Stimulated activated CD4-positive, alpha-beta T cell treated with anti-CD3 and anti-CD28 coated beads, Interleukin-1b, Interleukin-23, amount 100 ng/mL, for 48 hours (primary cell): Measurements from ENCODE around the gene NOS1AP.

ENCODE experiments used
- DNase-seq: peaks from one replicate; pipeline ENCODE4 v3.0.0-alpha.2; 2020

The NOS1AP gene

DNA sequence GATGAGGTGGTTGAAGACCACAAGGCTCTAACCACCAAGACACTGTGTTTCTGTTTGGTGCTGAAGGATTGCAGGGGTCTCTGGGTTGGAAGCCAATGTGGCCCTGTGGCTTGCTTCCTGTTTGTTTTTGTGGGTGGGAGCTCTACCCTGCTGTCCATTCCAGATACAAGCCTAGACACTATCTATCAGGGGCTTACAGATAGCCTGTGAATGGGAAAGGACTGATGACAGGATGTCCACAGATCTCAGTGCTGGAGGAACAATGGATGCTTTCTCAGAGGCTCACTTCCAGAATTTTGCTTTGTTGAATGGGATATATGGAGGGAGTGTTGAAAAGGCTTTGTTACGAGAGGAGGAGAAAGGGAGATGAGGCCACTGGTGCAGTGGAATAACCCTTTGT lies 69.7 kb downstream of the NOS1AP start:
- no peak for DNase-seq

DNA sequence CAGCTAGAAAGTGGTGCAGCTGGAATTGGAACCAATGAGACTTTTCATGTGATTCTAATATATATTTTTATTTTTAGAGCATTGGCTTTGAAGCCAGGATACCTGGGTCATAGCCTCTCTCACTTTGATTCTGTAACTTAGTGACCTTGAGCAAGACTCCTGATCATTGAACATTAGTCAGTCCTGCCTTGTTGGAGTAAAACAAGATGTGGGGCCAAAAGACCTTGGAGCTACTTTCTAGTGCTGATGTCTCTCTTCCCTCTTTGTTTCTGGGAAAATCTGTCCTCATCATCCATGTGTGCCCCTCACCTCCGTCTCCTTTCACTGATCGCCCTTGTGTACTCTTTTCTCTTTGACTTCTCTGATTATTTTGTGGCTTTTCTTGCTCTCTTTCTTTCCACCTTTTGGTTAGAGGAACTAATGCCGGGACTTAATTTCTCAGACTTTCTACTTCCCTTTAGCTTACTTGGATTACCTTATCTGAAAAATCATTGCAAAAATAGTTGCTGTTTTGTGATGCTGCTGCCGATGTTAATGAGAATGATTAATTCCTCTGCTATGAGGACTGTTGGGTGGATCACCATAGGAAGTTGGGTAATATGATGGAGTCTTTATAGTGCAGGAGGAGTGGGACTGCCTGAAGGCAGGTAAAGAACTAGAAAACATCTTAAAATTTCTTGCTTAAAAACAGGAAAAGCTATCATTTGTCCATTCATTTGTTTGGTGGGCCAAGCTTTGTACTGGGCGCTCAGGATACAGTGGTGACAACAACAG lies 72.0 kb downstream of the NOS1AP start:
- no peak for DNase-seq

DNA sequence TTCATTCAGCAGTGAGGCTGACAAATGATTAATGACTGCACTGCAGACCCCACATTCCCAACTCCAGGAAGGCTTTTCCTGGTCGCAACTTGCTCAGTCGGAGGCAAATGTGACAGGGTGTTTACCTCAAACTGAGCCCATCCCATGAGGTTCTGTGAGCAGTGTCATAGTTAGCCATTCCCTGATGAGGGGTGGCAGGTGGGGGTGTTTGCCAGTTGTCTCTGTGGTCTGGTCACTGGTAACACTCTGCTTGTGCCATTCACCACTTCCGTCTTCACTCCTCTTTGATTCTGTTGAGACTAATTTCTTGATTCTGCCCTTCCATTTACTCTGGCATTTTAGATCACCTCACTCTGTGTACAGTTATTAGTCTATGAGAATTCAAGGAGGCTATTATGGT lies 73.5 kb downstream of the NOS1AP start:
- no peak for DNase-seq

DNA sequence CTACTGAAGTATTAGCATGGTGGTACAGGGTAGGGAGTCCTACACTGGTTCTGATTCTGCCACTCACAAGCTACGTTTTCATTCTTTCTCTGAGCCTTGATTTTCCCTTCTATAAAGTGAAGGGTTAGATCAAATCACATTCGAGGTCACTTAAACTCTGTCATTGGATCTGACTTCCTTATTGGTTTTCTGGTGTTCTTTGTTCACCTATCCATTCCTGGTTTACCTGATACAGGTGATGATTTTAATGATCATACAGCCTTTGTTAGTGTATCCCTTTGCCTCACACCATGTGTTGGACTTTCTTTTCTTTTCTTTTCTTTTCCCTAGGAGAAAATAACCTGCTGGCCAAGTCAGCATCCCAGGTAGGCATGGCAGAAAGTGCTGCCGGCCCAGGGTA lies 74.8 kb downstream of the NOS1AP start:
- DNase-seq = no peak

DNA sequence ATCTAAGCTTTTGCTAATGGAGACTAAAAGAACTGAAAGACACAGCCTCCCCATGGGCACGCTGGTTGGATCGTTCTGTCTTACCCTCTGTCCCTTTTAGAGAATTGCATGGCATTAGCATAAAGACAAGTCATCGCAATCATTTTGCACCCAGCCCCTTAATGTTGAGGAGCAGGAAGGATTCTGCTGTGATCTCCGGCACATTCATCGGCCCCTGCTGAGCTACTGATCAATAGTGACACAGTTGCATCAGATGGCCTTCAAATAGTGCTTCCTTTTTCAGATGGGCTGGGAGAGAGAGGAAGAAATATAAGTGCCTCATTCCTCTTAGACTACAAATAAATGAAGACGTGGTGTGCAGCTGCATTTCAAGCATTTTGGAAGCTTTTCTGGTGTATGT lies 75.4 kb downstream of the NOS1AP start:
- no peak for DNase-seq

DNA sequence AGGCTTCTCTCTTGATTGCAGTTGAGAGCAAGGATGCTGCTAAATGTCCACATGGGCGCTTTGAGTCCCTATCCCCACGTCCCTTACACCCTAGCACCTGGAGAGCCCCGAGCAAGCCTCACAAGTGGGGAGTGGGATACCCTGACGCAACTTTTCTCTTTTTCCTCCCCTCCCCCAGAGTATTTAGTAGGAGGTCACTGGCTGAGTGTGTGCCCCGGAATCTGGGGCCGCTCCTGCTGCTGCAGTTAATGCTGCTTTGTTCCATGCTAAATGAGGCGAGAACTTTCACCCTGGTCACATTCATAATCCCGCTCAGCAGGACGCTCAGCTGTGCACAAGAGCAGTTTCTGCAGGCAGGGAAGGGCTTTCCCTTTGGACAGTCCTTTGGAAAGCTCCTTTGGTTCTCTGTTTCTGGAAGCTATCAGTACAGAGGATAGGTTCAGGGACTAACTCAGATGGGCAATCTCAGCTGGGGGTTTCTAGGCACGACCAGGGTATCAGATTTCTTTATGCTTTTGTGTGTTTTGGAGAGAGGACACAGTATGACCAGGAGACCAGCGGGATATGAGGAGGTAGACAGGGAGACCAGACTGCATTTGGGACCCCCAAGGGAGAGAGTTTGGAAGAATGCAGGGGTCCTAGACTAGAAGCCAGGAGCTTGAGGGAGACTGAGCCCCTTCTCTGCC lies 75.9 kb downstream of the NOS1AP start:
- DNase-seq = no peak

DNA sequence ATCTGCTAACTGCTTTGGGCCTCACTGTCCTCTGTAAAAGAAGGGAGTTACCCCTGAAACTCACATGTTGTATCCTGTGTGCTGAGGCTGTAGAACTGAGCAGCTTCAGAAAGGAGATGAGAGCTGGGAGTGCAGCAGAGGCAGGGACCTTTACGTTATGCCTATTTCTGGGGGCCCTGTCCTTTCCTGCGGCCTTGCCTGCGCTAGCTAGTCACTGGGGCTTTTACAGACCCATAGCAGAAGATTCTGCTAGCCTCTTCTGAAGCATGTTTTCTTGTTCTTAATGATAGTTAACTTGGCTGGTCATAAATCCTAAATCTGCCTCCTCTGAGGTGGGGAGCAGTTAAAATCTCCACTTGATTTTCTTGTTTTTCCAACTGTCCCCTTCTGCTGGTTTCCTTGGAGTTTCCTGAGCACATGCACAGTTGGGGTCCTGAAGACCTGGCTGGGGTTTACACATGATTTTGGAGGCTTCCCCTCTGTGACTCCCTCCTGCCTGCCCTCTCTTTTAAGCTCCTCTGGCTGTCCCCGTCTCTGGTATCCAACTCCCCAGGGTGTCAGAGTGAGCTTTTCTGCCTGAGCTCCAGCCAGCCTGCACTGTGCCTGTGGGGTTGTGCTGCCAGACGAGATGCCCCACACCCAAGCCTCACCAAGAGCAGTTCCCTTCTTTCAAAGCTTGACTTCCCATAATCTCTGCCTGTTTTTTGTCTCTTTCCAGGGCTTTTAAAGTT lies 76.6 kb downstream of the NOS1AP start:
- no peak for DNase-seq

DNA sequence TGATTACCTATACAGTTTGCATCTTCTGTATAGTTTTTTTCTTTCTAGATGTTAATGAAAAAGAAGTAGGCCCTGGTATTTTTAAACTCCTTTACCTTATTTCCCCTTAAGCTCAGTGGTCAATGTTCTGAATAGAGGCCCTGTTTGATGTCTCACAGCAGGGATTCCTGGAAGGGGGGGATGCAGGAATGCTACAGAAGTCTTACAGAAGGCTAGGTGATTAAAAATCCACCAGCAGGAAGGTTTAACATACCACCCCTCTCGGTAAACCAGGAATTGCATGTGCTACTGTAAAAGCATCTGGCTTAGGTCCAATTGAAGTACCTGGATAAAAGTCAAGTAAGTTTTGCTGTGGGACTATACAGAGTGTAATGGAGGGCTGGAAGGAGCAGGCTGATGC lies 78.3 kb downstream of the NOS1AP start:
- DNase-seq = no peak

DNA sequence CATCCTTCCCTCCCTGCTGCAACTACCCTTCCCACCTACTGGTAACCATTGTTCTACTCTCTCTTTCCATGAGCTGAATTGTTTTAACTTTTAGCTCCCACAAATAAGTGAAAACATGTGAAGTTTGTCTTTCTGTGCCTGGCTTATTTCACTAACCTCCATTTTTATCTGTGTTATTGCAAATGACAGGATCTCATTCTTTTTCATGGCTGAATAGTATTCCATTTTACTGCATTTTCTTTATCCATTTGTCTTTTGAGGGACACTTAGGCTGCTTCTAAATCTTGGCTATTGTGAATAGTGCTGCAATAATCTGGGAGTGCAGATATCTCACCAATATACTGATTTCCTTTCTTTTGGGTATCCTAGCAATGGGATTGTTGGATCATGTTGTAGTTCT lies 80.6 kb downstream of the NOS1AP start:
- no peak for DNase-seq

DNA sequence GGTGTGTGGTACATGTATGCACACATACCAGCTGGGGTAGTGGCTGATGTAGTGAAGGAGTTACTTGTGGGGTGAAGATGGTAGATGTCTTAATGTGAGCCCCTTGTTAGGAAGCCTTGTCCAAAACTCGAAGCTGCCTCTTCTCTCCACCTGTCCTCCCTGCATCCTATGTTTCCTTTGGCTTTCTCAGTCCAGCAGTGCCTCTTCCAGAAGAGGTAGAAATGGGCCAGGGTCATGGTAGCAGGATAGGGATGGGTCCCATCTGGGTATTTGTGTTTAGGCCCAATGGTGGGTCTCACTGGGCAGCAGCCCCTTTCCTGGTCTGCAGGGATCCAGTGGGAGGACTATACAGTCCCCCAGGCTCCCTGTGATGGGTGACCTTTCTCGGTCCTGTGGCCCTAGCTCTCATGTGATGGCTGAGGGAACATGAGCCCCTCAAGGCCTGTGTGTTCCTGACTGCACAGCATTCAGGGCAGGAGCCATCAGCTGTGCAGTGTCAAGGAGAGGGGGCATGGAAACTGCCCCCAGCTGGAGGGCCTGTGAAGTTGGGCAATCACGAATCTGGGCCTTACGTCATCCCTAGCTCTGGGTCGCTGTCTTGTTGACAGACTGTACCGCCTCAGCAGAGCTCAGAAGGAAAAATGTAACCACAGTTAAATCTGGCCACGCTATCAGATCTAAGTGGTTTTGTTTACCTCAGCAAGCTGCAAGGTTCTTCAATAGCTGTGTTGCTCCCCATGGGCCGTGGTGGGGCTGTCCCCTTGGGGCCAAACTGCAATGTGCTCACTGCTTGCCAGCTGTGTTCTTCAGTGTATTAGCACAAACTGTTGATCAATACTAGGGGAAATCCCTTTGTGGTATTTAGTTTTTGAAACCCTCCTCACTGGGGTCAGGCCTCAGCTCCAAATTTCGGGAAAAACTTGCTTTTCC lies 82.7 kb downstream of the NOS1AP start:
- no peak for DNase-seq

DNA sequence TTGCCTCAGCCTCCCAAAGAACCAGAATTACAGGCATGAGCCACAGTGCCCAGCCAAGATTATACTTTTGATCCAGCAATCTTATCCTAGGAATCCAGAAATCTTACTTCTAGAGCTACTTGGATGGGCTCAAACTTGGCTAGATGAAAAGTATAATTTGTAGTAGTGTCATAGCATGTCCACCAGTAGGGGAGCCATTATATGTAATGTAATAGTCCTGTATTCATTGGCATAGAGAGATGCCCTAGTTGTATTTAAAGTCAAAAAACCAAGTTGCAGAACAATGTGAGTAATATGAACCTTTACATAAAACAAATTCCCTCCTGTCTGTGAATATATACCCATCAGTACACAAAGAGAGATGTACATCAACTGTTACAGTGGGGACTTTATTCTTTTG lies 83.9 kb downstream of the NOS1AP start:
- DNase-seq = no peak

DNA sequence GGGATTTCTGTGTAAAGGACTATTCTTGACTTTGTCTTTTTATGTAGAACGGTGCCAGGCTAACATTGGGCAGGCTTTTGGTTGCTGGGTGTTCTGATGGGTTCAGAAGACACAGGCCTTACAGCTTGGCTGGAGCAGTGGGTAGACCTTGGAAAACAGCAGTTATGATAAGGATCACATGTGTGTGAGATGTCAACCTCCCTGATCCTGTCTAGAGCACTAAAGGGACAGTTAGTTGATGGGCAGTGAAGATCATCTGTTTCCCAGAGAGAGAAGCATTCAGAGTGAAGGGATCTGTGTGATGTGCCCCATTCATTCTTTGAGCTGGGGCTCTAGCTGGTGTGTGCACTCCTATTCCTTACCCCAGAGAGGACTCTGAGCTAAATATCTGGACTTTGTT lies 88.0 kb downstream of the NOS1AP start:
- no peak for DNase-seq

DNA sequence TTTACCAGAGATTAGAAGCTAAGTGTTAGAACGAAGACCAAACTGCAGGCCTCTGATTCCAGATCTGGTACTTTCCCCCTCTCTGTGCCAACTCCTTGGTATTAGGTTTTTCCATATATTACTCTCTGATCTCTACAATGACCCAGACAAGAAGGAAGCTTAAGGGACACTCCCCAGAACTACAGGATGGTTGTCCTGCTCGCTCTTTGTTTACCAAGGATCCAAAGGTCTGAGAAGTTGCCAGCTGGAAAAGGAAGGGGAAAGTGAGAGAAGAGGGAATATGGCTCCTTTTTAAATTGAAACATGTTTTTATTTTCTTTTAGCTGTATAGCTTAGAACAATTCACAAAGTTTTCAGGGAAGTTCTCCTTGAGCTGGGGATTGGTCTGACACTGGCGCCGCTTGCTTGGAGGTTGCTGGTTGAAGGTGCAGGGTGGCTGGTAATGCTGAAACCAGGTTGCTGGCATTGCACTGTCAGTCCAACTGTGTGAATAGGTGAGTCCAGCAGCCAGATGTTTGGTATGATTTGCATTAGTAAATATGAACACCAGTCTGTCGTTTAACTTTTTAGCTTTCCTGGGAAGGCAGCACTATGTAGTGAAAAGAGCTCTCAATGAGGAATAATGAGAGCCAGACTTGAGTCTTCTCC lies 89.3 kb downstream of the NOS1AP start:
- DNase-seq = no peak

DNA sequence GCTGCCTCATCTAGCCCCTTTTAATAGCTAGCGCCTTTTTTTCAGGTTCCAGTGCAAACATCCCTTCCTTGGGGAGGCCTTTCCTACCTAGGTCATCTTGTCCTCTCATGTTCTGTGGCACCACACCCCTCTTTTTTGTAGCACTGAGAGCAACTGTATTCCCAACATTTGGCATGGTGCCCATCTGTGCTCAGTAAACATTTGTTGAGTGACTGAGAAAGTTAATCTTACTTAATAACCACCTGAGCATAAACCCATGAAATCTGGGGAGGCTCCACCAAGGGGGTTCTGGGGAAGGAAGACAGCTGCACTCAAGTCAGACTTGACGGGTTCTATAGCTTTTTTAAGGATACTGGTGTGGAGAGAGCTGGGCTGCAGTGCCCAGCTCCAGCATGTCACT lies 90.0 kb downstream of the NOS1AP start:
- no peak for DNase-seq

DNA sequence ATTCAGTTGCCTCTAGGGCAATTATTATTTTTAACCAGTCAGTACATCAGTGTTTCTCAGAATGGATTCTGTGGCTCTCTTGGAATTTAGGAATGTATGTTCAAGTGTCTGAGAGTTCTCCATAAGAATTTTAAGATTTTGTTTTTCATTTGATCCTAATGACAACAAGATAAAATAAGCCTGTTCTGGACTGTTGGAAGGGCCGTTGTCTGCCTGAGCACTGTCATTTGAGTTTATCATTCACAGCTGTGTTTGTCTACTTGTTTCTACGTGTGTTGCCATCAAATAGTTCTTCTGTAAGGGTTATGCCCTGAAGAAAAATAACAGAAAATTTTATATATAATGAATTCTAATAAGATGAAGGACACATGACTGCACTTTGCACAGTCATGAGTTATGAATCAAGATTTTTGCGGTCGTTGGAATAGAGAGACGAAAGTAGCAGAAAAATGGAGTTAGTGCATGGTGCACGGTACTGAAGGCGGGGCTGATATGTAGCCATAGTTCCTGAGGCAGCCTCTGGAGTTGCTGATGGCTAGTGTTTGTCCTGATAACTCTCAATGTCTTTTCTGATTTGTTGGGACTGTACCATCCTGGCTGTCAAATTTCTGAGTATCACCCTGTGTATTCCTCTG lies 92.5 kb downstream of the NOS1AP start:
- no peak for DNase-seq

DNA sequence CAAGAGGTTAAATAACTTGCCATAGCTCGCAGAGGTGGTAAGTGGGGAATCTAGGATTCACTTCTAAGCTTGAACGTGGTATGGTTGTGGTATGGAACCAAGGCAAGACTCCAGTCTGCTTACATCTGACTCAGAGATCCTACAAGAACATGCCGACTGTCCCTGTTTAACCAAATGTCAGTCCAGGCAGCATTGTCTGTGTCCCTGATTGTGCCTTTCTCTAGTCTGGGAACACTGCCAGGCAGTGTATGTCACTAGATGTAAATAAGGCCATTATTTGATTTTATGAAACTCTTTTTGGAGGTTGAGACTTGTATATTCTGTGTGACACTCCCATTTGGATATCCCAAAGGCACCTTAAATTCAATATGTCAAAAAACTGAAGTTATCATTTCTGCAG lies 96.0 kb downstream of the NOS1AP start:
- DNase-seq = no peak

DNA sequence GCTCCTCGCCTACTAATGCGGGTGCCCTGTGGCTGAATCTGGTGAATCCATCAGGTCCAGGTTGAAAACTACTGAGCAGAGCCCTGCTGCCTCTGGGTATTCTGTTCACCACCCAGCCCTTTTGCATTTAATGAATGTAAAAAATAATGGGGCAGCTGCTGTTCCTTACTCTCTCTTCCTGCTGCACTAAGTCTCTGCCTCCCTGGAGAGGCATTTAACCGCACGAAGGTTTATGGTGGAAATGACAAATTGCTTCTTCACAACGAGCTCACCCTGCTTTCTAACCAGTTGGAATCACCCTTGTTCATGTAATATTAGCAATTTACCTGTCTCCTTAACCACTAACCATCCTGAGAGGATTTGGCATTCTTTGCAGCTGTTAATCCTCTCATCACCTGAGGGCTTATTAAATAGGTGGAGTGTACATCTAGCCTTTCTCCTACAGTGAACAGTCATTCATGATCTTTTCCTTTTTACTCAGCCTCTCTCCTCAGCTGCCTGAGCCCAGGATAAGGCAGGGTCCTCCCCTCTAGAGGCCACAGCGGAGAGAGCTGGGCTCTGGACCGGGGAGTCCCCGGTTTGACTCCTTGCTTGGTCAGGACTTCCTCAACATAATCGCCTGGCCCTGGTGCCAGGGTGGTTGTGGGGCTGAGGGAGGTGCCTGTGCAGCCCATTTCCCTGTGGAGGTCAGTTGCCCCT lies 97.6 kb downstream of the NOS1AP start:
- no peak for DNase-seq

DNA sequence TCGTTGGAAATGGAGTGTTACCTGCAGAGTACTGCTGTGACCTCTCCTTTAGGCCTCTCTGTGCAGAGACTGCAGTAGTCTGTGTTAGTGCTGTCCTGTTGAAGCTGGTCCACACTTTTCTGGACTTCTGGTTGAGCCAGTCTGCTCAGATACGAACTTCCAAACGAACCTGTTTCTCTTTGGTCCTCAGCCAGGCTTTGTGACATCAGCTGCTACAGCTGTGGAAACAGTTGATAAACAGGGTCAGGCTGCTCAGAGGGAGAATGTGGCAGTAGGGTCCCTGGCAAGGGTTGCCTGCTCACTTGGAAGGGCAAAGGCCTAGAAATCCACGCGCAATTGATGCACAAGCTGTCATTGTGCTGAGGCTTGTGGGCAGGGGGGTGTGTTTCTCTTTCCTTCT lies 98.8 kb downstream of the NOS1AP start:
- DNase-seq = no peak

DNA sequence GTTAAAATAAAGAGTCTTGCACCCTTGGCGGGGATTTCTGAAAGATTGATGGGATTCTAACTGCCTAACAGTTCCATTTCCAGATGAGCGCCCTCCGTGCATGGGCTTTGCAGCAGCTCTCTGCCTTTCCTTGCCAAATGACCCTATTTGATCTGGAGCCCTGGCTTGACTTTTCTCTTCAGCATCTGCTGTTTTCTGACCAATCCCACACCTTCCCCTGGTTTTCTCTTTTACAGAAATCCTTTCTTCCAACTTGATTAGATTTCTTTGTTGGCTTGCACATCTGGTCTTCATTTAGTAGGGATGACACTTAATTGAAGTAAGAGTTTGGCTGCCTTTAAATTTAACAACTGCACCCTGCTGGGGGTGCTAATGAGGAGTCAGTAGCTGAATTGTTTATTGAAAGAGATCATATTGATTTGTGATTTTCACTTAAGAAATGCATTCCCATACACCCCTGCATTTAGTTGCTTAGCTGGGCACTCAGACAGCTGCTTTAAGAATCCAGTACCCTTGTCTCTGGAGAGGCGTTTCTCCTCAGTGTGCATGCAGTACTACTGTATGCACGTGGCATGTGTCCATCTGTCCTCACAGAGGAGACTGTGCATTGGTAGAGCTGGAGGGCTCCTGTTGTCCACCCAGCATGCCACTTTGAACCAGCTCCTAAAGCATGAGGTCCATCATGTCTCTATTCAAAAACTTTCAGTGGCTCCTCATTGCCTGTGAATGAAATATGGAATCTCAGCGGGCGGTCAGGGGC lies 99.7 kb downstream of the NOS1AP start:
- no peak for DNase-seq

DNA sequence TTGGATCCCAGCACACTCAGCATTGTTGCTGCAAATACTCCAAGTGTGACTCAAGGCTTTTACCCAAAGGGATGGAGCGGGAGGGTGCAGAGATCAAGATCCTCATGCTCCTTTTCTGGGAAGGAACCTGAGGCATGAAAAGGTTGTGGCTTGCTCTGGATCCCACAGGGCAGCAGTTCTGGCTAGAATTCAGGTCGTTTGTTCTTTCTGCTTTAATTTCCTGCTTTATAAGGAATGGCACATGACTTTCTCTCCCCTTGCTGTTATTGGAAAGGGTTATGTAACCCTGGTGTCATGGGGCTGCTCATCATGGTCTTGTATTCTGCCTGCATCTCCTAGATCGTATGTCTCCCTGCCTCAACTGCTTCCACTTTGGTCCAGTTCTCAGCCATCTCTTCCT lies 101.6 kb downstream of the NOS1AP start:
- no peak for DNase-seq
